ENCODE data around the gene PRR22.

DNA sequence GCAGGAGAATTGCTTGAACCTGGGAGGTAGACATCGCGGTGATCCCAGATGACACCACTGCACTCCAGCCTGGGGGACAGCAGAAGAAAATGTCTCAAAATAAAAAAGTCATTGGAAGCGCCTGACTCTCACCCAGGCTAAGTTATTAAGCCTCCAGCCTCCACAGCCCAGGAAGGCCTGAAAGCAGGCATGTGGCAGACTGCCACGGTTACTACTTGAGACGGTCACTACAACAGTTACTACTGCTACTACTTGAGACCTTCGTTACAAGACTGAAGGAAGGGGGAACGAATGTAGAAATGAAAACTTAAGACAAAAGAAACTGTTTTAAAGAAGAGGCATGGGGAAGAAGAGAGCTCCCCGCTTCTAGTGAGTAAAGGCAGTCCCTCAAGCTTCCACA is 9.6 kb downstream of the PRR22 start:
- TF ChIP-seq CTCF (conservative IDR thresholded peaks at IDR 0.05) (no peak), ZFX (IDR thresholded peaks at IDR 0.05) (no peak)
